Mammary epithelial cell (primary cell): ENCODE measurements around the gene LRIG1.

Experiments used
- CTCF ChIP-seq, 2 donors: IDR thresholded peaks in 1 of 2; conservative IDR thresholded peaks in 1 of 2; 2 replicates each; pipeline ENCODE4 v1.5.1; 2011 to 2012; ENCODE audit warnings: inconsistent platforms in 2 of 2, low read length in 2 of 2, mild to moderate bottlenecking in 2 of 2, control low read depth in 1 of 2, low read depth in 1 of 2; ENCODE audit not compliant: insufficient read depth in 1 of 2; ENCODE audit errors: extremely low read depth in 1 of 2
- EZH2 ChIP-seq: IDR thresholded peaks from 2 replicates; pipeline ENCODE4 v1.6.1; 2012; ENCODE audit warnings: low read length, inconsistent platforms, borderline replicate concordance

- TF ChIP-seq EZH2 (no peak), CTCF (conservative IDR thresholded peaks at IDR 0.05 in 1 of 2, IDR thresholded peaks at IDR 0.05 in 1 of 2; ENCODE audit: extremely low read depth in 1 of 2, insufficient read depth in 1 of 2, low read depth in 1 of 2, low read length in 2 of 2) (no peak)
Observed at GRCh38 chr3:66486202-66486601, 14.6 kb downstream of the LRIG1 start.
